ENCODE measurements around the gene IL6.
"Not testable (repeated sequence)": the region's sequence is repeated elsewhere in the genome, so short reads cannot be mapped to it uniquely, and the experiment has no call there.

Gene IL6

GRCh38 chr7:22726907-22727713 lies at the start of gene IL6:
IL6 (plus strand) TSS chr7:22727200; CDS start chr7:22727263, 63 bp downstream.
- peaks cover 16% of the 10 kb centered on the region for H3K36me3 Mint-ChIP-seq
- H3K27ac Mint-ChIP-seq, result peak within 1 kb of the TSS; percentile 88
- H3K4me3 Mint-ChIP-seq, result peak within 1 kb of the TSS; percentile 77
- no peaks in the 10 kb centered on the region for H3K9me3 Mint-ChIP-seq
- DNase-seq, result peak; percentile 34
- peaks cover 68% of the 10 kb centered on the region for H3K4me1 Mint-ChIP-seq
- CTCF ChIA-PET, result interaction anchor here (0.7 to 14.7 kb wide), 27 partner anchors 8 to 617 kb away, joined by 3 to 443 read pairs (median 4); no protein-coding TSS in a partner anchor
- H3K27me3 Mint-ChIP-seq, result peaks cover 38% of the 10 kb centered on the region

DNA sequence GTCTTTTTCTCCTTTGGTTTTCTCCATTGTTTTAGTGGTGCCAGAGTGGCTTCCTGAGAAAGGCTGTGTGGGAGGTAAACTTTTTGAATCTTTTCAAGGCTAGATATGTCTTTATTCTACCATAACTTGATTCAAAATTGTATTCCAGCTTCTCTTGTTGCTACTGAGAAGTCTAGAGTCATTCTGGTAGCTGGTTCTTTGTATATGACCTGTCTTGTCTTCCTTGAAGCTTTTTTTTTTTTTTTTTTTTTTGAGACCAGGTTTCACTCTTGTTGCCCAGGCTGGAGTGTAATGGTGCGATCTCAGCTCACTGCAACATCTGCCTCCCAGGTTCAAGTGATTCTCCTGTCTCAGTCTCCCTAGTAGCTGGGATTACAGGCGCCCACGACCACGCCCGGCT lies 49.7 kb upstream of the IL6 start:
- H3K27me3 Mint-ChIP-seq, H3K9me3 Mint-ChIP-seq, CTCF ChIA-PET, DNase-seq: not testable (repeated sequence)
- H3K4me1 Mint-ChIP-seq, result peaks cover 95% of the 10 kb centered on the region
- H3K4me3 Mint-ChIP-seq, result peak overlapping the region; percentile 59
- H3K27ac Mint-ChIP-seq, result peak overlapping the region; percentile 95
- peaks cover 33% of the 10 kb centered on the region for H3K36me3 Mint-ChIP-seq

DNA sequence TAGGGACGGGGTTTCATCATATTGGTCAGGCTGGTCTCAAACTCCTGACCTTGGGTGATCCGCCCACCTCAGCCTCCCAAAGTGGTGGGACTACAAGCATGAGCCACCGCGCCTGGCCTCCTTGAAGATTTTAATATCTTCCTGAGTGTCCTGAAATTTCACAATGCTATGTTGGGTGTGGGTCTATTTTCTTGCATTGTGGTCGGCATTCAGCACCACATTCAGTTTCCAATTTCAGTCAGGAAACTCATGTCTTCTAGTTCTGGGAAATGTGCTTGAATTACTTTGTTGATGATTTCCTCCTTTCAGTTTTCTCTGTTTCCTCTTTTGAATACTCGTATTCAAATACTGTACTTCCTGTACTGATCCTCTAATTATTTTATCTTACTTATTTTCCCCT lies 49.3 kb upstream of the IL6 start:
- Mint-ChIP-seq H3K4me1 (peaks cover 95% of the 10 kb centered on the region), H3K36me3 (peaks cover 33% of the 10 kb centered on the region), H3K27ac (peak overlapping the region; percentile 95), H3K4me3 (peak overlapping the region; percentile 59), H3K27me3 (no peaks in the 10 kb centered on the region), H3K9me3 (peaks cover 9% of the 10 kb centered on the region)
- CTCF ChIA-PET, result interaction anchor here (1.3 kb wide), 1 partner anchor 51 kb away, joined by 3 read pairs; no protein-coding TSS in a partner anchor
- peak; percentile 34 for DNase-seq

DNA sequence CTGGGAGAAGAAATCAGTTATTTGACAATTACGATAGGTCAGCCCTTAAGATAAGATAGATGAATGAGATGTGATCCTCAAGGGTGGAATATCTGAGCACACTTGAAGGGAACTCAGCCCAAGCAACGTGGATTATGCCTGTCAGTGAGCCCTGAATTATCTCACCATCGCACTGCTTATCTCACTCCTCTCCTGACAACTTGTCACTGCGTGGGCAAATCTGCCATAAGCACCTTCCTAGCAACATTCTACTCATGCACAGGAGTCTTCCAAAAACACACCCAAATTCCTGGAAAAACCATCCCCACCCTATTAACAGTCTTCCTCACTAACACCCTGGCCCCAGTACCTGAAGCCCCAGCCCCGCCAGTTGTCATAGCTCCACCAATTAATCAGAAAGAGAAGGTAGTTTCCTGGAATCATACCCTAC lies 46.5 kb upstream of the IL6 start:
- CTCF ChIA-PET, result interaction anchor here (1.1 to 2.6 kb wide), 2 partner anchors 9 to 45 kb away, joined by 3 to 11 read pairs; no protein-coding TSS in a partner anchor
- peak overlapping the region; percentile 29 for H3K4me3 Mint-ChIP-seq
- H3K36me3 Mint-ChIP-seq, result peaks cover 28% of the 10 kb centered on the region
- peaks cover 16% of the 10 kb centered on the region for H3K9me3 Mint-ChIP-seq
- H3K27me3 Mint-ChIP-seq, result peaks cover 19% of the 10 kb centered on the region
- DNase-seq, result peak; percentile 47
- H3K4me1 Mint-ChIP-seq, result peaks cover 85% of the 10 kb centered on the region
- H3K27ac Mint-ChIP-seq, result peak overlapping the region; percentile 93

DNA sequence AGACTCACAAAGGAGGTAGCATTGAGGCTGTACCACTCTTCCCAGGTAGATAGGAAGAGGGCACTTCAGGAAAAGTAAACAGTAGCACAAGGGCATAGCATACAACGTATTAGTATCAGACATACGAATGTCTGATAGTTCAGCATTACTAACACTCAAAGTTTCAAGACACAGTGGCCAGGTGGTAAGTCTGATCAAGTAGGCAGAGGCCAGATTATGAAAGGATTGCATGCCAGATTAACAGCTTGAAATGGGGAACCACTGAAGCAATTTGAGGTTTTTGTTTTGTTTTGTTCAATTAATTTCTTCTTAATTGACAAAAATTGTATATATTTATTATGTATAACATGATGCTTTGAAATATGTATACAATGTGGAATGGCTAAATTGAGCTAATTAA lies 45.7 kb upstream of the IL6 start:
- Mint-ChIP-seq H3K27me3 (peaks cover 19% of the 10 kb centered on the region), H3K9me3 (peaks cover 16% of the 10 kb centered on the region), H3K27ac (peak overlapping the region; percentile 93), H3K4me3 (peak overlapping the region; percentile 11), H3K4me1 (peaks cover 77% of the 10 kb centered on the region), H3K36me3 (peaks cover 30% of the 10 kb centered on the region)
- CTCF ChIA-PET, result interaction anchor here (2.6 kb wide), 1 partner anchor 44 kb away, joined by 11 read pairs; no protein-coding TSS in a partner anchor
- no peak for DNase-seq

DNA sequence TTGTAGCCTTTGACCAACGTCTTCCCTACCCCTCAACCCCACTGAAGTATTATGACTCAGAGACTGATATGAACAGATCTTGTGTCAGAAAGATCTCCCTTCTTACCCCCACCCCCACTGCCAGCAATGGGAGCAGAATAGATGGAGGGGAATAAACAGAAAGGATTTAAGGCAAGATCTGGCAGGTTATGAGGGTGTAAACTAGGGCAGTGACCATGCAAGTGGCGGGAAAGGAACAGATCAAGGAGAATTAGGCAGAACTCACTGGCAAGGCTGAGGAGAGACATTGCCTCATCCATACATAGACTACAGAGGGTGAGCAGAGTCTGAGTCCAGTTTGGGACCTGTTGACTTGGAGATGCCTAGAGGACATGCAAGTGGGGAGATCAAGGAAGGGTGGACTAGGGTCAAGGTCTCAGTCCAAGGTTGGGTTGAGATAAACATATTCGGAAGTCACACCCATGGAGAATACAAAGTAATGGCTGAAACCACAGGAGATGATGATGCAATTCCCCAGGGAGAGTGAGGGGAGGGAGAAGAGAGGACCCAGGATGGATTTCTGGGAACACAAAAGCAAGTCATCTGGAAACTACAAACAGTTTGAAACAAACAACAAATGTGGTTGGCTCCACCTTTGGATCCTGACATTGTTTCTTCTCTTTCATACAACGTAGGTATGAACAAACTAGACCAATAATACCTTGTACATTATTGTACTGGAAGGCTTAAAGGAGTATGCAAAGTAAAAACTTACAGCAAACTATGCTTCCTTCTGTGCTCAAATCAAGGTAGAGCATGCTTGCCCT lies 44.9 kb upstream of the IL6 start:
- Mint-ChIP-seq H3K9me3 (peaks cover 16% of the 10 kb centered on the region), H3K4me1 (peaks cover 70% of the 10 kb centered on the region), H3K4me3 (no peak overlapping the region), H3K36me3 (peaks cover 32% of the 10 kb centered on the region), H3K27me3 (peaks cover 19% of the 10 kb centered on the region), H3K27ac (peak overlapping the region; percentile 67)
- DNase-seq, result no peak
- CTCF ChIA-PET, result interaction anchor here (2.6 kb wide), 1 partner anchor 43 kb away, joined by 11 read pairs; no protein-coding TSS in a partner anchor

DNA sequence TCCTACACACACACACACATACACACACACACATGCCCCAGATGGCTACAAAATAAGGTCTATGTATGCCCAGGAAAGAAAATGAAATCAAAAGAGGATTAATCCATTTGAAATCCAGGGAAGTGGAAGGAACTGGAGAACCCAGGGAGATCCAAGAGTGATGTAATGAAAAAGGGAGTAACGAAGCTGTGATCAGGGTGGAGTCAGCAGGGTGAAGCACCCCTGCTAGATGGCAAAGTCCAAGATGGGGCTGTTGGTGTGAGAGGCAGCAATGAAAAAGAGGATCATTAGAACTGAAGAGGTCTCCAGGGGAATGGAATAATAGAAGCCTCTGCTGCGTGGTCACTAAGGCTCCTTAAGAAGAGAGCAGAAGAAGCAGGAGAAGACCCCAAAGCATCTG lies 43.6 kb upstream of the IL6 start:
- Mint-ChIP-seq H3K9me3 (peaks cover 16% of the 10 kb centered on the region), H3K36me3 (peaks cover 35% of the 10 kb centered on the region), H3K4me3 (no peak overlapping the region), H3K27ac (peak overlapping the region; percentile 35), H3K27me3 (peaks cover 19% of the 10 kb centered on the region), H3K4me1 (peaks cover 62% of the 10 kb centered on the region)
- no peak for DNase-seq
- CTCF ChIA-PET, result interaction anchor here (1.3 kb wide), 1 partner anchor 9 kb away, joined by 3 read pairs; no protein-coding TSS in a partner anchor

DNA sequence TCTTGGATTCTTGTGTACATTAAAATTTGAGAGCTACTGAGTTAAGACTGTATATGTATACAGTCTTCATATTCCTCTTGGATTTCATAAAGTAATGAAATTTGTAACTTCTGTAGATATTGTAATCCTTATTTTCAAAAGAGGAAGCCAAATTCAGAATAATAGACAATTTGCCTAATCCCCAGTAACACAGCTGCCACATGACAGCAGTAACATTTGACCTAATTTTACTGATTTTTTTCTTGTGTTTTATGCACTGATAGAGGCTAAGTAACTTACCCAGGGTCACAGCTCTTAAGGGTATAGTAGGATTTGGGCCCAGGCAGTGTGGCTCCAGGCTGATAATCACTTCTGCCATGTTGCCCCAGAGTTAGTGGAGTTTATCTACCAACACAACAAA lies 40.4 kb upstream of the IL6 start:
- DNase-seq, result no peak
- Mint-ChIP-seq H3K9me3 (peaks cover 16% of the 10 kb centered on the region), H3K4me3 (no peak overlapping the region), H3K27me3 (peaks cover 24% of the 10 kb centered on the region), H3K27ac (no peak overlapping the region), H3K36me3 (peaks cover 35% of the 10 kb centered on the region), H3K4me1 (peaks cover 39% of the 10 kb centered on the region)
- CTCF ChIA-PET, result interaction anchor here (1.0 kb wide), 1 partner anchor 41 kb away, joined by 3 read pairs; no protein-coding TSS in a partner anchor

GRCh38 chr7:22688084-22688483 lies 38.9 kb upstream of the IL6 start:
- Mint-ChIP-seq H3K4me1 (peaks cover 28% of the 10 kb centered on the region), H3K4me3 (no peak overlapping the region), H3K9me3 (peaks cover 9% of the 10 kb centered on the region), H3K36me3 (peaks cover 25% of the 10 kb centered on the region), H3K27ac (no peak overlapping the region), H3K27me3 (peaks cover 28% of the 10 kb centered on the region)
- CTCF ChIA-PET, result no interaction called here
- no peak for DNase-seq

DNA sequence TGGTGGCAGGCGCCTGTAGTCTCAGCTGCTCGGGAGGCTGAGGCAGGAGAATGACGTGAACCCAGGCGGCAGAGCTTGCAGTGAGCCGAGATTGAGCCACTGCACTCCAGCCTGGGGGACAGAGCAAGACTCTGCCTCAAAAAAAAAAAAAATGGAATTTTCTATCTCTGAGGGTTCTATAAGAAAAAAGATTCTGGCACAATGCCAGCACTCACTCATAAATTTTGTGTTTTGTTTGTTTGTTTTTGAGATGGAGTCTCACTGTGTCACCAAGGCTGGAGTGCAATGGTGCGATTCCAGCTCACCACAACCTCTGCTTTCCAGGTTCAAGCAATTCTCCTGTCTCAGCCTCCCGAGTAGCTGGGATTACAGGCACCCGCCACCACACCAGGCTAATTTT lies 38.1 kb upstream of the IL6 start:
- DNase-seq, CTCF ChIA-PET, H3K4me3 Mint-ChIP-seq, H3K9me3 Mint-ChIP-seq, H3K27ac Mint-ChIP-seq: not testable (repeated sequence)
- H3K4me1 Mint-ChIP-seq, result peaks cover 29% of the 10 kb centered on the region
- peaks cover 25% of the 10 kb centered on the region for H3K36me3 Mint-ChIP-seq
- peaks cover 22% of the 10 kb centered on the region for H3K27me3 Mint-ChIP-seq

DNA sequence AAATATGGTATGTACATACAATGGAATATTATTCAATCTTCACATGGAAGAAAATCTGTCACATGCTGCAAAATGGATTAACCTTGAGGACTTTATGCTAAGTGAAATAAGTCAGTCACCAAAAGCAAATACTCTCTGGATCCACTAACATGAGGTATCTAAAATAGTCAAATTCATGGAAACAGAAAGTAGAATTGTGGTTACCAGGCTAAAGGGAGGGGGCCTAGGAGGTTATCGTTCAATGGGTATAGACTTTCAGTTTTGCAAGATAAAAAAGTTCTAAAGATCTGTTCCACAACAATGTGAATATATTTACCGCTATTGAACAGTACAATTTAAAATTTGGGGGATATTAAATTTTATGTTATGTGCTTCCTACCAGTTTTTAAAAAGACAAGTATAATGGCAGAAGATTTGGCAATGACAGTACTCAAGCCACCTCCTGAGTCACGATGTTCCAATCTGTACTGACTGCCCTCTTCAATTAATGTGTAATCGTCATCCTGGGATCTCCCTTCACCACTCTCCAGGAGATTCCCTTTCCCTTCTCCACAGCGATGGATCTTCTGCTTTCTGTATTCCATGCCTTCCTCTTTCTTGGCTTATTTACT lies 32.3 kb upstream of the IL6 start:
- peak overlapping the region; percentile 2 for H3K4me3 Mint-ChIP-seq
- CTCF ChIA-PET, result no interaction called here
- H3K27ac Mint-ChIP-seq, result peak overlapping the region; percentile 83
- peaks cover 70% of the 10 kb centered on the region for H3K4me1 Mint-ChIP-seq
- peaks cover 6% of the 10 kb centered on the region for H3K27me3 Mint-ChIP-seq
- no peaks in the 10 kb centered on the region for H3K9me3 Mint-ChIP-seq
- peak; percentile 39 for DNase-seq
- peaks cover 30% of the 10 kb centered on the region for H3K36me3 Mint-ChIP-seq

DNA sequence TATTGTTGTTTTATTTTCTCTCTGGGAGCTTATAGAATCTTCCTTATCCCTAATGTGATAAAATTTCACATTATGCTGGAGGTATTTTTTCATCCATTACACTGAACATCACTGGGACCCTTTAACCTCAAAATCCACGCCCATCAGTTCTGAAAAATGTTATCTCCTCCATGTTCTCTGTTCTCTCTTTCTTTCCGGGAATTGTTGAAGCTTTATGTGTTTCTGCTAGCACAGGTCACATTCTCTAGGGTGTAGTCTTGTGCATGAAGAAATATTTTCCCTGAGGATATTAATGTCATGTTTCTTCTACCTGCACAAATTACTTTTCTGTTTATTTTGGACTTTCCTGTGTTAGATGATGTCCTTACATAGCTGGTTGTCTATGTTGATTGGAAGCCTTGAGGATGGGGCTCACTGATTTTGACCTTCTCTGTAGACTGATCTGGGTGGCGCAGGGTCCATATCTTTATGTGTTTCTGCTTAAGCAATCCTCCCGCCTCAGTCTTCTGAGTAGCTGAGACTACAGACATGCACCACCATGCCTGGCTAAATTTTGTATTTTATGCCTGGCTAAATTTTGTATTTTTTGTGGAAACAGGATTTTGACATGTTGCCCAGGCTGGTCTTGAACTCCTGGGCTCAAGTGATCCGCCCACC lies 31.4 kb upstream of the IL6 start:
- peaks cover 11% of the 10 kb centered on the region for H3K27me3 Mint-ChIP-seq
- peaks cover 29% of the 10 kb centered on the region for H3K36me3 Mint-ChIP-seq
- no peak for DNase-seq
- no peaks in the 10 kb centered on the region for H3K9me3 Mint-ChIP-seq
- peak overlapping the region; percentile 84 for H3K27ac Mint-ChIP-seq
- CTCF ChIA-PET, result interaction anchor here (0.9 to 3.4 kb wide), 3 partner anchors 15 to 28 kb away, joined by 3 to 13 read pairs (median 3); no protein-coding TSS in a partner anchor
- no peak overlapping the region for H3K4me3 Mint-ChIP-seq
- peaks cover 73% of the 10 kb centered on the region for H3K4me1 Mint-ChIP-seq

DNA sequence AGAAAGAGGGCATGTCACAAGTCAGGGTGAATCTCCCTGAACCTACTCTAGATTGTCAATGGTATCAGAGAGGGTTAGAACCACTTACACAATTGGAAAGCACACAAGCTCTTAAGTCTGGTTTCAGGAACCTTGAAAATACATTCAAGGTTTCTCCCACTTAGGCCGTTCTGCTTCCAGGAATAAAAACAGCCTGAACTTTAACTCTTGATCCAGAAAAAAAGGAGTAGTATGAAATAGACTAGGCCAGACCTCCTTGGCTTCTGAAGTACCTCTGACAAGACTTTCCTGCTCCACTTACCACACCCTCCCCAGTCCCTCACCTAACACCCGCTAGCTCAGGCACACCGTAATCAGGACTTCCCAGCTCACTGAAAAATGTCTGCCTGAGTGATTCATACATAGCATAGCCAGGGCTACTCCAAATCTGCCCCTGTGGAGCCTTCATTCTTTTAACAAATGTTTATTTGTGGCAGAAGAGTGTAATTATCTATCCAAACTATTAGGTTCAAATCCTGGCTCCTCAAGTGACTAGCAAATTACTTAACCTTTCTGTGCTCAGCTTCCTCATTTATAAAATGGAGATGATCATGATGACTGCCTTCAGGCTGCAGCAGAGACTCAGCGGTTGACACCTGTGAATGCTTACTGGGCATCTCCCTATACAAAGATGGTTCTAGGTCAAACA lies 30.3 kb upstream of the IL6 start:
- H3K36me3 Mint-ChIP-seq, result peaks cover 26% of the 10 kb centered on the region
- H3K4me3 Mint-ChIP-seq, result no peak overlapping the region
- H3K27me3 Mint-ChIP-seq, result peaks cover 11% of the 10 kb centered on the region
- CTCF ChIA-PET, result interaction anchor here (0.9 to 3.4 kb wide), 6 partner anchors 14 to 136 kb away, joined by 3 to 13 read pairs (median 3); partner anchors contain the start of gene IL6
- H3K27ac Mint-ChIP-seq, result peak overlapping the region; percentile 84
- DNase-seq, result no peak
- H3K4me1 Mint-ChIP-seq, result peaks cover 75% of the 10 kb centered on the region
- no peaks in the 10 kb centered on the region for H3K9me3 Mint-ChIP-seq

All from activated naive CD4-positive, alpha-beta T cell treated with anti-CD3 and anti-CD28 coated beads, Interleukin-2, amount 10 ng/mL, durations not matched to agents 7 days and 5 days (primary cell).